Loucy (cell line): ENCODE results near the gene KCNV2.

Experiments used
- H2AFZ ChIP-seq: fragments of 200-600 bp; sonication (generic); 2 replicates; pipeline ENCODE4 v1.6.0; 2016; ENCODE audit warnings: antibody characterized with exemption, mild to moderate bottlenecking, low read length, moderate library complexity
- H3F3A ChIP-seq: fragments of 200-600 bp; 2 replicates; pipeline ENCODE4 v1.6.0; 2016; ENCODE audit warnings: antibody characterized with exemption, low read depth, mild to moderate bottlenecking
- H3K27me3 ChIP-seq: fragments of 200-600 bp; sonication (generic); 2 replicates; pipeline ENCODE4 v1.6.1; 2014; ENCODE audit warnings: low read length, mild to moderate bottlenecking; ENCODE audit not compliant: insufficient read depth, poor library complexity, severe bottlenecking
- H3K36me3 ChIP-seq: fragments of 200-600 bp; sonication (generic); 2 replicates; pipeline ENCODE4 v1.6.1; 2016; ENCODE audit warnings: low read length; ENCODE audit not compliant: insufficient read depth
- H3K4me1 ChIP-seq: fragments of 200-600 bp; sonication (generic); 2 replicates; pipeline ENCODE4 v1.5.1; 2014; ENCODE audit warnings: low read length, mild to moderate bottlenecking; ENCODE audit not compliant: insufficient read depth, poor library complexity, severe bottlenecking
- H3K4me2 ChIP-seq: fragments of 200-600 bp; sonication (generic); 2 replicates; pipeline ENCODE4 v1.6.0; 2014; ENCODE audit warnings: antibody characterized with exemption, low read length, low read depth, mild to moderate bottlenecking; ENCODE audit not compliant: poor library complexity, severe bottlenecking
- H3K4me3 ChIP-seq: fragments of 200-600 bp; sonication (generic); 2 replicates; pipeline ENCODE4 v1.5.1; 2014; ENCODE audit warnings: low read length, mild to moderate bottlenecking, mixed read lengths; ENCODE audit not compliant: poor library complexity, severe bottlenecking
- H3K79me2 ChIP-seq: fragments of 200-600 bp; sonication (generic); 2 replicates; pipeline ENCODE4 v1.6.1; 2014; ENCODE audit warnings: low read length; ENCODE audit not compliant: insufficient read depth
- H3K9ac ChIP-seq: fragments of 200-600 bp; sonication (generic); 2 replicates; pipeline ENCODE4 v1.6.0; 2014; ENCODE audit warnings: mild to moderate bottlenecking, low read depth, low read length, moderate library complexity; ENCODE audit not compliant: poor library complexity, severe bottlenecking
- H3K9me2 ChIP-seq: fragments of 200-600 bp; sonication (generic); replicated peaks from 2 replicates; pipeline ENCODE4 v1.6.1; 2016; ENCODE audit warnings: low read depth, low read length, mixed read lengths
- H3K9me3 ChIP-seq: fragments of 200-600 bp; sonication (generic); 2 replicates; pipeline ENCODE4 v1.6.1; 2014; ENCODE audit warnings: mild to moderate bottlenecking, antibody characterized with exemption, low read length, low read depth; ENCODE audit not compliant: insufficient read depth
- H4K20me1 ChIP-seq: fragments of 200-600 bp; sonication (generic); 2 replicates; pipeline ENCODE4 v1.6.0; 2014; ENCODE audit warnings: antibody characterized with exemption, low read length, mild to moderate bottlenecking; ENCODE audit not compliant: insufficient read depth, poor library complexity, severe bottlenecking
- CTCF ChIP-seq: fragments of 200-600 bp; sonication (generic); conservative IDR thresholded peaks from 2 replicates; pipeline ENCODE4 v1.5.1; 2014; ENCODE audit warnings: mild to moderate bottlenecking, antibody characterized with exemption, low read length
- EZH2phosphoT487 ChIP-seq: fragments of 200-600 bp; IDR thresholded peaks from 2 replicates; pipeline ENCODE4 v1.6.1; 2018; ENCODE audit warnings: antibody characterized with exemption, mild to moderate bottlenecking, moderate library complexity, borderline replicate concordance

KCNV2 gene

GRCh38 chr9:2679011-2679410 lies 38.3 kb upstream of the KCNV2 start:
- Histone ChIP-seq H3F3A (no peaks in the 10 kb centered on the region), H3K4me1 (peaks cover 4% of the 10 kb centered on the region), H3K9me3 (no peaks in the 10 kb centered on the region), H4K20me1 (no peaks in the 10 kb centered on the region), H3K9ac (no peak overlapping the region), H3K36me3 (no peaks in the 10 kb centered on the region), H2AFZ (peak overlapping the region; percentile 50; the same call in 1 of the 2 replicates), H3K4me3 (no peak overlapping the region), H3K27me3 (no peaks in the 10 kb centered on the region), H3K79me2 (no peaks in the 10 kb centered on the region), H3K4me2 (no peak overlapping the region), H3K9me2 (no peaks in the 10 kb centered on the region)
- TF ChIP-seq EZH2phosphoT487, result no peak
- TF ChIP-seq CTCF, result no peak

- no peaks in the 10 kb centered on the region for H3F3A ChIP-seq
- no peak overlapping the region for H3K9ac ChIP-seq
- no peaks in the 10 kb centered on the region for H3K9me2 ChIP-seq
- H3K4me1 ChIP-seq, result peaks cover 4% of the 10 kb centered on the region
- no peak overlapping the region for H3K4me2 ChIP-seq
- TF ChIP-seq EZH2phosphoT487, result no peak
- no peak for TF ChIP-seq CTCF
- H3K79me2 ChIP-seq, result no peaks in the 10 kb centered on the region
- no peak overlapping the region for H3K4me3 ChIP-seq
- no peak overlapping the region for H2AFZ ChIP-seq
- H3K36me3 ChIP-seq, result no peaks in the 10 kb centered on the region
- H3K9me3 ChIP-seq, result no peaks in the 10 kb centered on the region
- H4K20me1 ChIP-seq, result no peaks in the 10 kb centered on the region
- H3K27me3 ChIP-seq, result no peaks in the 10 kb centered on the region
Observed at GRCh38 chr9:2681981-2682380, 35.3 kb upstream of the KCNV2 start.

GRCh38 chr9:2686911-2687310 lies 30.4 kb upstream of the KCNV2 start:
- Histone ChIP-seq H2AFZ (no peak overlapping the region), H3K4me3 (no peak overlapping the region)

More at GRCh38 chr9:2686911-2687310, 30.4 kb upstream of the KCNV2 start:
- no peaks in the 10 kb centered on the region for H3K4me1 ChIP-seq
- no peaks in the 10 kb centered on the region for H3K36me3 ChIP-seq
- H3F3A ChIP-seq, result no peaks in the 10 kb centered on the region
- H3K79me2 ChIP-seq, result no peaks in the 10 kb centered on the region
- H4K20me1 ChIP-seq, result no peaks in the 10 kb centered on the region
- H3K9ac ChIP-seq, result no peak overlapping the region
- H3K27me3 ChIP-seq, result no peaks in the 10 kb centered on the region
- no peaks in the 10 kb centered on the region for H3K9me2 ChIP-seq
- H3K4me2 ChIP-seq, result no peak overlapping the region
- TF ChIP-seq EZH2phosphoT487, result no peak
- no peak for TF ChIP-seq CTCF
- H3K9me3 ChIP-seq, result no peaks in the 10 kb centered on the region
